Gastroesophageal sphincter (tissue), 3 donors: Measurements from ENCODE around the gene NECTIN1.

Experiments
- CTCF ChIP-seq, 4 experiments: fragments of 200-600 bp in 2 of 4; fragments of 450-650 bp in 2 of 4; sonication (generic) in 1 of 4; IDR thresholded peaks; one replicate each; pipeline ENCODE4 v1.5.1; 2017 to 2019; ENCODE audit warnings: antibody characterized with exemption in 4 of 4, mild to moderate bottlenecking in 2 of 4, moderate library complexity in 2 of 4
- POLR2AphosphoS5 ChIP-seq: sonication (generic); formaldehyde crosslinking; IDR thresholded peaks from one replicate; pipeline ENCODE4 v1.6.1; 2017; ENCODE audit warnings: antibody characterized with exemption

DNA sequence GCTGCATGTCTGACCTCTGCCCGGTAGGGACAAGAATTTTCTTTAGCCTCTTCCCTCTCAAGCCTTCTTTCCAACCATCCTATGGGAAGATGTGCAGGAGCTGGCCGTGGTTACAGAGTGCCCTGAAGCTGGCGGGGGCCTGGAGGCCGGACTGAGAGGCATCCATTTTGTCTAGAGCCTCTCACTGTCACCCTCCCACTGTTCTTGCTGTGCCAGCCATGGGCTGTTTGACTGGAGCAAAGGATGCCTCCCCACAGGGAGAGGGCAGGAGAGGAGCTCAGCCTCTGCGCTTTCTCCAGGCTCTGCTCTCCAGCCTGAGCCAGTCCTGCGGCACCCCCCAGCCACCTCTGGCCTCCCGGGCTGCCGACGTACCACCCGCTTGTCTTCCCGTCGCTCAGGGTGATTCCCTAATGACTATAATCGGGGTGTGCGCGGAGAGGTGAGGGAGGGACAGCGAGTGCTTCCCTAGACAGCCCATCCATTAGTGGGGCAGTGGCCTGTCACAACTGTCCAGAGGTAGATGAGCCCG lies 123.8 kb downstream of the NECTIN1 start:
- no peak for TF ChIP-seq POLR2AphosphoS5
- no peak for TF ChIP-seq CTCF (IDR thresholded peaks at IDR 0.05)
